ENCODE data around the gene CHST4. TPM values are rescaled to one million over a fixed set of nuclear protein-coding genes. Genes with fewer than 3 reads are reported as not detected.
"Not testable (repeated sequence)": the region's sequence is repeated elsewhere in the genome, so short reads cannot be mapped to it uniquely, and the experiment has no call there.

CHST4 gene
- total RNA-seq, 1 experiment from 2014 or later = not detected

- DNase-seq (ENCODE audit: low read depth) = no peak
These were observed 43.4 kb downstream of the CHST4 start for GRCh38 chr16:71569621-71570020.

- DNase-seq (ENCODE audit: low read depth) = no peak
These were observed 43.9 kb downstream of the CHST4 start for GRCh38 chr16:71570144-71570543.

- DNase-seq (ENCODE audit: low read depth) = no peak
These were observed 46.4 kb downstream of the CHST4 start for GRCh38 chr16:71572497-71573116.

GRCh38 chr16:71573387-71574094, 47.3 kb downstream of the CHST4 start:
- DNase-seq (ENCODE audit: low read depth) = no peak

- no peak for DNase-seq (ENCODE audit: low read depth)
These were observed 48.5 kb downstream of the CHST4 start for GRCh38 chr16:71574702-71575101.

GRCh38 chr16:71576971-71577370, 50.7 kb downstream of the CHST4 start, which contains the start of gene TAT:
Gene TAT, minus strand, starts transcription at chr16:71577092. Its CDS starts 677 bp downstream, at chr16:71576415.
- no peak for DNase-seq (ENCODE audit: low read depth)

GRCh38 chr16:71582553-71582848, 56.3 kb downstream of the CHST4 start:
- not testable (repeated sequence) for DNase-seq (ENCODE audit: low read depth)

GRCh38 chr16:71584543-71585317, 58.5 kb downstream of the CHST4 start:
- DNase-seq (ENCODE audit: low read depth) = no peak

GRCh38 chr16:71585318-71585703, 59.1 kb downstream of the CHST4 start:
- DNase-seq (ENCODE audit: low read depth) = no peak

Small RNAs within 50 kb of the gene (small RNA-seq; reads per million reads assigned to genes)
- not detected for gene RNU6-1061P

Other genes starting within 250 kb of the CHST4 start
- gene CMTR2, start 237.0 kb upstream of the CHST4 start, total RNA-seq (2014; rRNA removed; shearing (Covaris generic)) = 18.9 and 24.7 TPM in 2 replicates
- 5.4 and 6.9 TPM in 2 replicates for gene CALB2, start 167.7 kb upstream of the CHST4 start, total RNA-seq (2014; rRNA removed; shearing (Covaris generic))
- gene TLE7, start 84.4 kb upstream of the CHST4 start, total RNA-seq (2014; rRNA removed; shearing (Covaris generic)) = not detected in 2 replicates
- gene ZNF23, start 64.2 kb upstream of the CHST4 start, total RNA-seq (2014; rRNA removed; shearing (Covaris generic)) = 6.3 and 8.3 TPM in 2 replicates
- gene ZNF19, start 37.1 kb upstream of the CHST4 start, total RNA-seq (2014; rRNA removed; shearing (Covaris generic)) = 0.87 and 0.90 TPM in 2 replicates
- not detected in 2 replicates for gene TAT, start 50.7 kb downstream of the CHST4 start, total RNA-seq (2014; rRNA removed; shearing (Covaris generic))
- 0.10 and 0.55 TPM in 2 replicates for gene MARVELD3, start 99.8 kb downstream of the CHST4 start, total RNA-seq (2014; rRNA removed; shearing (Covaris generic))
- 3.9 and 5.2 TPM in 2 replicates for gene PHLPP2, start 198.3 kb downstream of the CHST4 start, total RNA-seq (2014; rRNA removed; shearing (Covaris generic))

All from HT1080 (cell line).